Liver (tissue), 9 donors: Measurements from ENCODE around the gene AHNAK2. TPM values are rescaled to one million over a fixed set of nuclear protein-coding genes. Genes with fewer than 3 reads are reported as not detected.

Experiments
- DNase-seq: peaks from one replicate; pipeline ENCODE4 v3.0.0-alpha.2; 2017; ENCODE audit warnings: low spot score
- H3K27ac ChIP-seq, 2 donors: one replicate each; pipeline ENCODE4 v1.7.0; 2013; ENCODE audit warnings: inconsistent platforms in 2 of 2, low read length in 2 of 2, control low read depth in 1 of 2, low read depth in 1 of 2, mild to moderate bottlenecking in 1 of 2
- H3K27me3 ChIP-seq, 4 donors: one replicate each; pipeline versions ENCODE4 v1.6.1 to v1.7.0; 2013; ENCODE audit warnings: low read length in 3 of 4, inconsistent platforms in 1 of 4, mild to moderate bottlenecking in 1 of 4, moderate library complexity in 1 of 4; ENCODE audit not compliant: control insufficient read depth in 4 of 4, insufficient read depth in 4 of 4
- H3K36me3 ChIP-seq, 4 donors: one replicate each; pipeline versions ENCODE4 v1.6.1 to v1.7.0; 2013; ENCODE audit warnings: low read length in 3 of 4, mild to moderate bottlenecking in 3 of 4, low read depth in 1 of 4, moderate library complexity in 1 of 4; ENCODE audit not compliant: control insufficient read depth in 4 of 4, insufficient read depth in 3 of 4
- H3K4me1 ChIP-seq, 4 donors: one replicate each; pipeline versions ENCODE4 v1.6.1 to v1.7.0; 2013; ENCODE audit warnings: low read length in 3 of 4, mild to moderate bottlenecking in 3 of 4, moderate library complexity in 1 of 4; ENCODE audit not compliant: control insufficient read depth in 4 of 4, insufficient read depth in 4 of 4
- H3K4me3 ChIP-seq, 3 donors: one replicate each; pipeline versions ENCODE4 v1.6.1 to v1.7.0; 2013; ENCODE audit warnings: low read length in 3 of 3, control low read depth in 1 of 3, low read depth in 1 of 3, mild to moderate bottlenecking in 1 of 3
- H3K9ac ChIP-seq, 2 donors: one replicate each; pipeline ENCODE4 v1.7.0; 2013; ENCODE audit warnings: low read length in 2 of 2, mild to moderate bottlenecking in 2 of 2, moderate library complexity in 2 of 2, control low read depth in 1 of 2, low read depth in 1 of 2
- H3K9me3 ChIP-seq, 4 donors: one replicate each; pipeline versions ENCODE4 v1.6.1 to v1.7.0; 2013; ENCODE audit warnings: low read length in 3 of 4; ENCODE audit not compliant: control insufficient read depth in 4 of 4
- ATF3 ChIP-seq: IDR thresholded peaks from 2 replicates; pipeline ENCODE4 v1.6.1; 2016; ENCODE audit warnings: antibody characterized with exemption
- CTCF ChIP-seq: fragments of 150-350 bp; IDR thresholded peaks from 2 replicates; pipeline ENCODE4 v1.5.1; 2017; ENCODE audit warnings: improper control_type of control experiment, low read depth, low read length; ENCODE audit not compliant: missing input control
- EGR1 ChIP-seq, 2 donors: IDR thresholded peaks; 2 replicates each; pipeline ENCODE4 v1.6.1; 2016 to 2018; ENCODE audit warnings: antibody characterized with exemption in 2 of 2, low read depth in 2 of 2
- FOXA1 ChIP-seq: IDR thresholded peaks from 2 replicates; pipeline ENCODE4 v1.6.1; 2016; ENCODE audit warnings: antibody characterized with exemption
- FOXA2 ChIP-seq: IDR thresholded peaks from 2 replicates; pipeline ENCODE4 v1.6.1; 2016; ENCODE audit warnings: antibody characterized with exemption
- GABPA ChIP-seq, 2 donors: IDR thresholded peaks in 1 of 2; conservative IDR thresholded peaks in 1 of 2; 2 replicates each; pipeline ENCODE4 v1.6.1; 2016; ENCODE audit warnings: antibody characterized with exemption in 2 of 2, mild to moderate bottlenecking in 1 of 2, moderate library complexity in 1 of 2
- HNF4A ChIP-seq, 2 donors: conservative IDR thresholded peaks; 2 replicates each; pipeline ENCODE4 v1.6.1; 2016; ENCODE audit warnings: antibody characterized with exemption in 2 of 2, mild to moderate bottlenecking in 2 of 2
- HNF4G ChIP-seq: IDR thresholded peaks from 2 replicates; pipeline ENCODE4 v1.6.1; 2016; ENCODE audit warnings: antibody characterized with exemption
- MAX ChIP-seq: IDR thresholded peaks from 2 replicates; pipeline ENCODE4 v1.6.1; 2016; ENCODE audit warnings: antibody characterized with exemption
- NR2F2 ChIP-seq: IDR thresholded peaks from 2 replicates; pipeline ENCODE4 v1.6.1; 2016; ENCODE audit warnings: antibody characterized with exemption
- RAD21 ChIP-seq, 2 donors: IDR thresholded peaks; 2 replicates each; pipeline ENCODE4 v1.6.1; 2016; ENCODE audit warnings: antibody characterized with exemption in 2 of 2, mild to moderate bottlenecking in 2 of 2
- REST ChIP-seq: IDR thresholded peaks from 2 replicates; pipeline ENCODE4 v1.6.1; 2016; ENCODE audit warnings: antibody characterized with exemption, mild to moderate bottlenecking
- RXRA ChIP-seq, 2 donors: IDR thresholded peaks; 2 replicates each; pipeline ENCODE4 v1.6.1; 2017 to 2018; ENCODE audit warnings: antibody characterized with exemption in 2 of 2, mild to moderate bottlenecking in 1 of 2
- SP1 ChIP-seq: IDR thresholded peaks from 2 replicates; pipeline ENCODE4 v1.6.1; 2018; ENCODE audit warnings: antibody characterized with exemption, mild to moderate bottlenecking
- TAF1 ChIP-seq: conservative IDR thresholded peaks from 2 replicates; pipeline ENCODE4 v1.6.1; 2016; ENCODE audit warnings: antibody characterized with exemption, mild to moderate bottlenecking
- ZBTB33 ChIP-seq: IDR thresholded peaks from 2 replicates; pipeline ENCODE4 v1.6.1; 2016; ENCODE audit warnings: antibody characterized with exemption
- WGBS: extraction: QIAGEN DNeasy Blood & Tissue Kit; methylation state at CpG from one replicate; pipeline ENCODE4 v1.1.7; 2013; 5-methylcytosine and 5-hydroxymethylcytosine counted together
- polyA plus RNA-seq, 2 donors: library from polyadenylated mRNA; stranded (reverse) in 1 of 2; unstranded in 1 of 2; fragments of 200-250 nt in 1 of 2; fragments of >200 nt in 1 of 2; fragmentation: Nextera tagmentation in 1 of 2; extraction: Ambion mirVana in 1 of 2; gene quantifications; one replicate each; pipeline versions ENCODE4 v1.2.1 to v1.2.3, GENCODE V29; 2013 to 2015
- total RNA-seq, 2 donors: library from RNA; depleted of rRNA; stranded (reverse); fragments of >200 nt; gene quantifications; one replicate each; pipeline ENCODE4 v1.2.3, GENCODE V29; 2014
- donor health status: healthy.
- donor health status: healthy.
- donor health status: healthy.
- donor health status: healthy.
- donor health status: healthy.

The AHNAK2 gene
- total and polyA plus RNA-seq, 4 donors: 0.05 to 2.6 (median 1.2) TPM

GRCh38 chr14:104999361-104999760 is 21.2 kb upstream of the AHNAK2 start:
- H3K27ac ChIP-seq: no peak overlapping the region

GRCh38 chr14:104998801-104999200 is 20.6 kb upstream of the AHNAK2 start:
- Histone ChIP-seq H3K27ac (no peak overlapping the region), H3K4me1 (peaks cover 0 to 1% (median 0%) of the 10 kb centered on the region in 4 donors)

More at GRCh38 chr14:104999361-104999760, 21.2 kb upstream of the AHNAK2 start:
- Histone ChIP-seq H3K9me3 (no peaks in the 10 kb centered on the region), H3K4me1 (peaks cover 0 to 3% (median 0%) of the 10 kb centered on the region in 4 donors), H3K27me3 (no peaks in the 10 kb centered on the region), H3K36me3 (peaks cover 0 to 2% (median under 1%) of the 10 kb centered on the region in 4 donors), H3K4me3 (no peak overlapping the region), H3K9ac (no peak overlapping the region)
- TF ChIP-seq TAF1 (no peak), MAX (no peak), FOXA1 (no peak), ATF3 (no peak)
- 94% methylated on average over 3 of the region's 3 CpGs for WGBS
- DNase-seq: no peak

More at GRCh38 chr14:104998801-104999200, 20.6 kb upstream of the AHNAK2 start:
- Histone ChIP-seq H3K36me3 (peaks cover 0 to 2% (median under 1%) of the 10 kb centered on the region in 4 donors), H3K9ac (no peak overlapping the region), H3K4me3 (no peak overlapping the region), H3K27me3 (no peaks in the 10 kb centered on the region), H3K9me3 (no peaks in the 10 kb centered on the region)
- WGBS: 95% methylated on average over 5 of the region's 5 CpGs
- no peak for DNase-seq
- TF ChIP-seq GABPA (IDR thresholded peaks at IDR 0.05 in 1 of 2, conservative IDR thresholded peaks at IDR 0.05 in 1 of 2) (no peak), EGR1 (IDR thresholded peaks at IDR 0.05; ENCODE audit: low read depth in 2 of 2) (no peak), RAD21 (IDR thresholded peaks at IDR 0.05) (no peak), ATF3 (no peak), FOXA2 (no peak), RXRA (IDR thresholded peaks at IDR 0.05) (no peak), HNF4G (no peak), CTCF (no peak), MAX (no peak), SP1 (no peak), REST (no peak), FOXA1 (no peak), NR2F2 (no peak), HNF4A (conservative IDR thresholded peaks at IDR 0.05) (no peak), ZBTB33 (no peak), TAF1 (no peak)
